Activated CD4-positive, alpha-beta T cell treated with anti-CD3 and anti-CD28 coated beads for 4 hours (primary cell): ENCODE measurements around the gene ZMYM4.
A peak's percentile ranks its signal among the peaks of the same experiment; 100 is the strongest.

Experiments
- DNase-seq, 2 donors: peaks; one replicate each; pipeline ENCODE4 v3.0.0-alpha.2; 2020

Gene ZMYM4

DNA sequence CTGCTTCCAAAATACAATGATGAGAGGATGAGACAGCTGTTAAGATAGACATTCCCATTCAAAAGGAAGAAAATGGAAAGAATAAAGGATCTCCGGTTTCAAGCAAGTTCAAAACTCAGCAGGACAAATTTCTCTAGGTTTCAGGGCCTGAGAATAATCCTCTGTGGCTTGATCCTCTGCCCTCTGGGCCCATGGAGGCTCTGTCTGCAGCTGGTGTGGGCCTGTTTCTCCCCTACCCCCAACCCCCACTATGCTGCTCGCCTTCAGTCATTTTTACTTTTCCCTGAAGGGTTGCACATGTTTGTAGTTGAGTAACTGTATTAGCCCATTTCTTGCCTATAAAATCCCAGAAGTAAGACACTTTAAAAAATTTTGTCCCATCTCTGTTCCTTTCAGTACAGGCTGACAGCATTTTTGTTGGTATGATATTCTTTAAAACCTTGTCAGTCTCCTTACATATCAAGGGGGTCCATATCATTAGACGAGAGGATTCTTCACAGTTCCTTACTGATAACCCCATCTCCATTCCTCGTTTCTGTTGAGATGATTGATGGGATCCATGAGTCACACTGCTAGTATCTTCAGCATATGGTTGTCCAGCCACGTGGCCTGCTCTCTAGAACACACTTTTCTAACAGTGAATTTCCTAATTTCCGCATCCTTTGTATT, 10.5 kb downstream of the ZMYM4 start:
- no peak for DNase-seq

DNA sequence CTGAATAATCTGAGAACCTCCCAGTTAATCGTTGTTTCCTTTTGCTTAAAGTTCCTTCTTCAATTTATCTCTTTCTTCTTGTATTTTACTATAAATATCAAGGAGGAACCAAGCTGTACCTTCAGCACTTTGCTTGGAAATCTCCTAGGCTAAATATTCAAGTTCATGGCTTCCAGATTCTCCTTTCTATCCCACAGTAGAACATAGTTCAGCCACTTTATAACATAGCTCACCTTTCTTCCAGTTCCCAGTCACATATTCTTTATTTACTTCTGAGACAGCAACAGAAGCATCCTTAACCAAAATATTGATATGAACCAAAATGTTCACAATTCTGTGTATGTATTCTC, 11.0 kb downstream of the ZMYM4 start:
- DNase-seq = no peak

DNA sequence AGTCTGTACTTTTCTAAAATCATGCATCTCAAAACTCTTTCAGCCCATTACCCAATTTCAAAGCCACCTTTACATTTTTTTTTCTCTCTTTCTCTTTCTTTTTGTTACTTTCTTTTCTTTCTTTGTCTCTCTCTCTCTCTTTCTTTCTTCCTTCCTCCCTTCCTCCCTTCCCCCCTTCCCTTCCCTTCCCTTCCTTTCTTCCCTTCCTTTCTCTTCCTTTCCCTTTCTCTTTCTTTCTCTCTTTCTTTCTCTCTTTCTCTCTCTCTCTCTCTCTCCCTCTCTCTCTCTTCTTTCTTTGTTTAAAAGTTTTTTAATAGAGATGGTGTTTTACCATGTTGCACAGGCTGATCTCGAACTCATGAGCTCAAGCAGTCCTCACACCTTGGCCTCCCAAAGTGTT, 11.5 kb downstream of the ZMYM4 start:
- DNase-seq = no peak

DNA sequence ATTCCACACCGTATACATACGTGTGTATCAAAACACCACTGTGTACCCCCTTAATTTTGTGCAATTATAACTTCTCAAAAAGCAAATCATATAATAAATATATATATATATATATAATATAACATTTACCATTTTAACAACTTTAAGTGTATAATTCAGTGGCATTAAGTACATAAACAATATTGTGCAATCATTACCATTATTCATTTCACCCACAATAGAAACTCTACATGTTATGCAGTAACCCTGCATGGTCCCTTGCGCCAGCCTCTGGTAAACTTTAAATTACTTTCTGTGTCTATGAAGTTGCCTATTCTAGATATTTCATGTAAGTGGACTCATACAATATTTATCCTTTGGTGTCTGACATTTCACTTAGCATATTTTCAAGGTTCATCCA, 13.1 kb downstream of the ZMYM4 start:
- no peak for DNase-seq

DNA sequence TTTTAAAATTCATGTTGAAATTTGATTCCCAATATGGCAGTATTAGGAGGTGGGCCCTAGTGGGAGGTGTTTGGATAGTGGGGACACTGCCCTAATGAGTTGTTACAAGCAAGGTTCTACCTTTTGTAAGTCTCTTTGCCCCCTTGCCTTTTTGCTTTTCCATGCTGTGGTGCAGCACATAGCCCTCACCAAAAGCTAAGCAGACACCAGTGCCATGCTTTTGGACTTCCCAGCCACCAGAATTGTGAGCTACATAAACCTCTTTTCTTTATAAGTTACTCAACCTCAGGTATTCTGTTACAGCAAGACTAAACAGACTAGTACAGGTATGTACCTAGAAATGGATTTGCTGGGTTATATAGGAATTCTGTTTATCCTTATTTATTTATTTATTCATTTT, 13.7 kb downstream of the ZMYM4 start:
- DNase-seq = no peak

DNA sequence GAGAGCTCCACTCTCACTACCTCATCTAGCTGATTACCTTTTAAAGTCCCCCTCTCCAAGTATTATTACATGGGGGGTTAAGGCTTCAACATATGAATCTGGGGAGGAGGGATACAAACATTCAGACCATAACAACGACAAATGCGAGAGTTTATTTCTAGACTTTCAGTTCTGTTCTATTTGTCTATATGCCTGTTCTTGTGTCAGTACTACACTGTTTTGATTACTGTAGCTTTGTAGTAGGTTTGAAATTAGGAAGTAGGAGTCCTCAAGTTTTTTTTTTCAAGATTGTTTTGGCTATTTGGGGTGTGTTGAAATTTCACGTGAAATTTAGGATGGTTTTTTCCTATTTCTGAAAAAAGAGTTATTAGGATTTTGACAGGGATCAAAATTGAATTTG, 16.3 kb downstream of the ZMYM4 start:
- DNase-seq = no peak

DNA sequence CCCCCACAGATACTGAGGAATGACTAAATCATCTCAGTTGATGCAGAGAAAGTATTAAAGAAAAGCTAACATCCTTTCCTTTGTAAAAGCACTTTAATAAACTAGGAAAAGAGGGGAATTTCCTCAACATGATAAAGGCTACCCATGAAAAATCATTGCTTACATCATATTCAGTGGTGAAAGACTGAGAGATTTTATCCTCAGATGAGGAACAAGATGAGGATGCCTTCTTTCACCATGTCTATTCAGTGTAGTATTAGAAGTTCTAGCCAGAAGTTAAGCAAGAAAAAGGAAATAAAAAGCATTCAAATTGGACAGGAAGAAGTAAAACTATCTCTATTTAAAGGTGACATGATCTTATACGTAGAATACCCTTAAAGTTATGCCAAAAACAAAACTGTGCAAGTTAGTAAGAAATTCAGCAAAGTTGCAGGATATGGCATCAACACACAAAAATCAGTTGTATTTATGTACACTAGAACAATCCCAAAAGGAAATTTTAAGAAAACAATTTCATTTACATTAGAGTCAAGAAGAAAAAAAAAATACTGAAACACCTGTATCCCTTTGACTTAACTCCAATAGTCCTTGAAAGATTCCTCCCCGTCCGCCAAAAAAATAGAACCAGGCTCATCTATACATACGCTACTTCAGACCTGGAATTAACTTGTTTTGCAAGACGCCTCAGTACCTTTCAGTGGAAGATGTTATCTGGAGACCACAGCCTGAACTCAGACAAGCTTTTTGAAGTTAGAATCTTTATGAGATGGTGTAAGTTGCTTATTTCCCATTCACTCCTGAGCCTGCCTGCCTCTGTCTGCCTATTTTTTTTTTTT, 17.5 kb downstream of the ZMYM4 start:
- no peak for DNase-seq

DNA sequence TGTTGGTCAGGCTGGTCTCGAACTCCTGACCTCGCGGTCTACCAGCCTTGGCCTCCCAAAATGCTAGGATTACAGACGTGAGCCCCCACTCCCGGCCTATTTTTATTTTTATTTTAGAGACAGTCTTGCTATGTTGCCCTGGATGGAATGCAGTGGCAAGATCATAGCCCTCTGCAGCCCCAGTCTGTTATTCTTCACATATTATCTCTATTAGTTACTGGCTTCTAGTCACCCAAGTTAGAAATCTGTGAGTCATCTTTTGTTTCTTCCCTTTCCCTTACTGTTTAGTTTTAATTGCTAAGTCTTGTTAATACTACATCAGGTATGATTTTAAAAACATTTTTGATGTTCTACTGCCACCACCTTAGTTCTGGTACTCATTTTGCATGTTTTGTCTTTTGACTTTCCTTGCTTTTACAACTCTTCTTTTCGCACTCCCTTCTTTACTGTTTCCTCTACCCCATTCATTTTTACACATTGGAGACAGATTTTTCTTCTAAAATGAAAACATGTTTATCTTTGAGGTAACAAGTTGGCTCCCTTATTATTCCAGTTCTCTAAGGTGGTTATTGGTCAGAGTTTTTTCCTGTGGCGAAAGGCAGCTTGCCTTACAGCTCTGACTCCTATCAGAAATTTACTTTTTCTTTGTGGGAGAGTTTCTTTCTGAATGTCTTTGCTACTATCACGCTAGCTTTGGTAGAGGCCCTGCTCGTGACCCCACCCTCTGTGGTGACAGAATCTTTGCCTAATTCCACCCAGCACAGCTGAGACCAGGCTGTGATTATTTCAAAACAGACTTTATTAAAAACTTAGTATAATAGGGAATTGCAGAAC, 19.5 kb downstream of the ZMYM4 start:
- no peak for DNase-seq

DNA sequence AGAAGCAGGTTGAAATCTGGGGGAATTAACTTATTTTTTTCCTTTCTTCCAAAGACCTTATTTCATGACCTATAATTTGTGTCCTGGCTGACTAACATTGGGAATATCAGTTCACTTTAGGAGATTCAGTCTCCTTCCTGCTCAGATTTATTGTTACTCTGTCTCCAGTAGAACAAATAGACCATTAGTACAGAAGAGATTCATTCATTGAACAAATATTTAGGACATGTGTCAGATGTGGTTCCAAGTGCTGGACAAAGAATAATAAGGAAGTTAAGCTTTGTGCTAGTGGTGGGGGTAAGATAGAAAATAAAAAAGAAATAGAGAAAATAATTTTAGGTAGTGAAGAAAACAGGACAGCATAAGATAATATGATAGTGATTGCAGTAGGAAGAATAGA, 20.3 kb downstream of the ZMYM4 start:
- DNase-seq = no peak

DNA sequence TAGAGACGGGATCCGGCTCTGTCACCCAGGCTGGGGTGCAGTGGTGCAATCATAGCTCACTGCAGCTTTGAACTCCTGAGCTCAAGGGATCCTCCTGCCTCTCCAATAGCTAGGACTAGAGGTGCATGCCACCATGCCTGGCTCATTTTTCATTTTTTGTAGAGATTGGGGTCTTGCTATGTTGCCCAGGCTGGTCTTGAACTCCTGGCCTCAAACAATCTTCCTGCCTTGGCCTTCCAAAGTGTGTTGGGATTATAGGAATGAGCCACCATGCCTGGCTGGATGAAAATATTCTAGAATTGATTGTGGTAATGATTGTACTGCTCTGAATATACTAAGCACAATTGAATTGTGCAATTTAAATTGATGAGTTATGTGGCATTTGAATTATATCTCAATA, 21.9 kb downstream of the ZMYM4 start:
- no peak for DNase-seq

DNA sequence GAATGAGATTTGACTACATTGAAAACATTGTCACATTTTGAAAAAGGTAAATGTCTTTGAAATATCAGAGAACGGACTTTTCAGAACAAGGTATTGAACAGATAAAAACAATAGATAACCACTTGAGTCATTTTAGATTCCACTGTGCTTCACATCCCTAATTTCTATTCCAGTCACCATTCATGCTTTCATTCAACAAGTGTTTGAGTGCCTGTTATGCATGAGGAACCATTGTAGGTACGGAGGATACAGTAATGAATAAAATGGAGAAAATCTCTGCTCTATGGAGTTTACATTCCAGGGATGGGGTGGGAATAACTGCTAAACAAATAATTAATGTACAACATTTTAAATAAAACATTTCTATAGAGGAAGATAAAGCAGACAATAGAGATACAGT, 26.3 kb downstream of the ZMYM4 start:
- DNase-seq = no peak

DNA sequence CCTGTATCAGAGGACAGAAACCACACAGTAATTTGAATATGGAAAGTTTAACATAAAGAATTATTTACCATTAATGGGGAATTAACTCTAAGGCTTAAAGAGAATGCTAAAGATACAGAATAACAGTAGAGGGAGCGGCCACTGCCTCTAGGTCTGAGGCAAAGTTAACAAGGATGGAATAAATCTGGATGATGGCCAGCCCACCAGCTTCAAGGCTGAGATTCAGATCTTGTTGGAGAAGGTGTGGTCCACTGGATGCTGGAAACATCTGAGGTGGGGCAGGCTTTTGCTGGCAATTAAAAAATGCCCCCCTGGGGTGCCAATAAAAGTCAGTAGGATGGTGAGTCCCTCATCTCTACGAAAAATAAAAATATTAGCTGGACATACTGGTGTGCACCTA, 29.4 kb downstream of the ZMYM4 start:
- DNase-seq = no peak

DNA sequence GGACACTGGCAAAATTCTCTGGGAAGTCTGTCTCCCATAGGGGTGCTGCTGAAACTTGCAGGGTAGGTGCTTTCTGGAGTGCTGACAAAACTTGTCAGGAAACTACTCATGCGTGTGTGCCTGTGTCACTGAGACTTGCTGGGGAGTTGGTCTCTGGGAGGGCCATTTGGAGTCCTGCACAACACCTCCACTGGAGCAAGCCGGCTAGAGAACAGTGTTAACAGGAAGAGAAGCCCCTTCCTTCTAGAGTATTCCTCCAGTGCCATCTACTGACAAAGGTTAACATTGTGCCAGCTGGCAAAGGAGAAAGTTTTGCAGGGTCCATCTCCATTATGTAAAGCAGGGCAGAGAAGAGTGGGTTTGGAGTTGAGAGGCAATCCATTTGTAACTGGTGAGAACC, 30.0 kb downstream of the ZMYM4 start:
- peak; percentile 15 to 30 for DNase-seq

DNA sequence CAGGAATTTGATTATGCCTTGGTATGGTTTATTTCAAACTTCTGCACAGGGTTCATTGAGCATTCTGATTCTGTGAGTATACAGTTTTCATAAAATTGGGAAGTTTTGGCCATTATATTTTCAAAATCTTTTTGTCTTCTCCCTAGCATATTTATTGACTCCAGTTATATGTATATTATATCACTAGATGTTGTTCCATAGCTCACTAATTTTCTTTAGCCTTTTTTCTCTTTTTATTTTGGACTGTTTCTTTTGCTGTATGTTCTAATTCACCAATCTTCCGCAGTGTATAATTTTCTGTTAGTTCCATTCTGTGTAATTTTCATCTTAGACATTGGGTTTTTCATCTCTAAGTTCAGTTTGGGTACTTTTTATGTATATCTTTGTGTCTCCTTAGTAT, 31.9 kb downstream of the ZMYM4 start:
- no peak for DNase-seq

DNA sequence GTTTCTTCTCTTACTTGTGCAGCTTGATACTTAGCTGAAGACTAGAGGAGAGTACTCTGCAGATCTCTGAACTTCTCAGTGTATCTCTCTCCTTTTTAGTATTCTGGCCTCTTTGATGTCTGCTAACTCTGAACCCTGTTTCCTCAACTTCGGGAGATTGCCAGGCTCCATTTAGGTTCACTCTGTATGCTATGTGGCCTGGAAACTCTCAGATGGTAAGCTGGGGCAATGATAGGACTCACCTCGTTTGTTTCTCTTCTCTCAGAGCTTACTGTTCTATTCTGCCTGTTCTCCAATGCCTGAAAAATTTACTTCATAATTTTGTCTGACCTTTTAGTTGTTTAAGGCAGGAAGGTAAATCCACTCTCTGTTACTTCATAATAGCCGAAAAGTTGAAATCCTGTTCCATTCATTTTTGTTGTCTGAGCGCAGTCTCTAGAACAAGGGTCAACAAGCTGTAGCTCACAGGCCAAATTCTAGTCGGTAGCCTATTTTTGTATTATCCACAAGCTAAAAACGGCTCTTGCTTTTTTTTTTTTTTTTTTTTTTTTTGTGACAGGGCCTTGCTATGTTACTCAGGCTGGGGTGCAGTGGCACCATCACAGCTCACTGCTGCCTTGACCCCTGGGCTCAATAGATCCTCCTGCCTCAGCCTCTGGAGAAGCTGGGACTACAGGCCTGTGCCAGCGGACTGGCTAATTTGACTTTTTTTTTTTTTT, 33.3 kb downstream of the ZMYM4 start:
- no peak for DNase-seq

DNA sequence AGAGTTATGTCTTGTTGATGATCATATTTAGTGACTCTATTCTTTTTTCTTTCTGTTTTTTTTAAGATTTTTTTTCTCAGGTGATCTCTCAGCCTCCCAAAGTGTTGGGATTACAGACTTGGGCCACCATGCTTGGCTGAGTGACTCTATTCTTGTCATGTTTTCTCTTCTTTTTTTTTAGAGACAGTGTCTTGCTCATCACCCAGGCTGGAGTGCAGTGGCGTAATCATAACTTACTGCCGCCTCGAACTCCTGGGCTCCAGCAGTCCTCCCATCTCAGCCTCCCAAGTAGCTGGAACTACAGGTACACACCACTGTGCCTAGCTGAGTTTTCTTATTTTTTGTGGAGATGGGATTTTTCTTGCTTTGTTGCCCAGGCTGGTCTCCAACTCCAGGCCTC, 36.9 kb downstream of the ZMYM4 start:
- DNase-seq = no peak

DNA sequence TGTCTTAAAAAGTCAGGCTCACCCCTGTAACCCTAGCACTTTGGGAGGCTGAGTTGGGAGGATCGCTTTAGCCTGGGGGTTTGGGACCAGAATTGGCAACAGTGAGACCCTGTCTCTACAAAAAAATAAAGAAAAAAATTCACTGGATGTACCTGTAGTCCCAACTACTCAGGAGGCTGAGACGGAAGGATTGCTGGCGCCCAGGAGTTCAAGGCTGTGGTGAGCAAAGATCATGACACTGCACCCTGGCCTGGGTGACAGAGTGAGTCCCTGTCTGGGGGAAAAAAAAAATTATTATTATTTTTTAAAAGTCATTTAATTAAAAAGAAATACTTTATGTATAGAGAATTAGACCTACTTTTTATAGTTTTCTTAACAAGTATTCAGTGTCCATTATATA, 47.1 kb downstream of the ZMYM4 start:
- DNase-seq = no peak

DNA sequence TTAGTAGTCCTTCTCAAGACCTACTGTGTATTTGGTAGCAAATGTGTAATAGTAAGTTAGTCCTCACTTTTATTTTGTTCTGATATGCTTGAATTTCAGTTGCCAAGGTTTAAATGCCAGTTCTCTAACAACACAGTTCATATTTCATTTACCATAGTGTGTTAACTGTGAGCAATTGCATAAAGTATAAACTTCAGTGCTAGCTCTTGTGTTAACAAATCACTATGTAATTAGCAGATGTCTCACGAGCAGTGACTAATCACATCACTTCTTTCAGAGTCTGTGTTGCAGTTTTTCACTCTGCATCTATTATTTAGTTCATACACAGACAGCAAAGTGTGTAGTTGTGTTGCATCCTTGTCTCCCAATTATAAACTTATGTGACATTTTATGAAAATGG, 47.8 kb downstream of the ZMYM4 start:
- DNase-seq = no peak

DNA sequence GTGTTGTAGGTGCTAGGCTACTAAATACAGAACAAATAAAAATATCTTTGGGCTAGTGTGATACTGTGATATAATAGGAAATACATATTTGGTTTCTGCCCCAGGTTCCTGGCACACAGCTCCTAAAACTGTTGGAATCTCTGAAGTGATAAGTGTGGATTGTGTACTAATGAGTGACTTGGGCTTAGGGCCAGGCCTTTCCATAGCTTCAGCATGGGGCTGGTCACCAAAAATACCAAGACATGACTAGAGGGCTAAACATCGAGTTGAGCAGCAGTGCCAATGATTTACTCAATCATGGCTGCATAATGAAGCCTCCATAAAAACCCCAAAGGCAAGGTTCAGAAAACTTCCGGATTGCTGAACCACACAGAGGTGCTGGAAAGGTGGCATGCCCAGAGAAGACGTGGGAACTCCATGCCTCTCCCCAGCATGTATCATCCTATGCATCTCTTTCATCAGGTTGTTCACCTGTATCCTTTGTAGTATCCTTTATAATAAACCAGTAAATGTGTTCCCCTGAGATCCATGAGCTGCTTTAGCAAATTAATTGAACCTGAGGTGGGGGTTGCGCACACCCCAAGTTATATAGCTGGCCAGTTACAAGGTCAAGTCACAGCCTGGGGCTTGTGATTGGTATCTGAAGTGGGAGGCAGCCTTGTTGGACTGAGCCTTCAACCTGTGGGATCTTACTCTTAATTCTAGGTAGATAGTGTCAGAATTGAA, 51.6 kb downstream of the ZMYM4 start:
- DNase-seq = no peak

DNA sequence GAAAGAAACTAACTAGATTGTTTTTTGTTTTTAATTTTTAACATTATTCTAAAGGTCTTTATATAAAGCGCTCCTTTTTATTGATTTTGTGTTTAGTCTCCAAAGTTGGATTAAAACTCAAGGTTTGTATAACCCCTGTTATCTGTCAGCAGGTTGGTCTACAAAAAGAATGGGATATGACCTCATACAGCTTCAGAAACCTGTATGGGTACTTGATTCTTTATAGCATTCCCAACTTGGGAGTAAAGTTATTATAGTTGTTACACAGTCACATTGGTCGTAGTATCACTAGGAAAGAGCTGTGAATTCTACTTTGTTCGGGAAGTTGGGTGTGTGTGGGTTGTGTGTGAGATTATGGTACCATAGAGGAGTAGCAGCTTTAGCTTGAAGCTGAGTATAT, 52.4 kb downstream of the ZMYM4 start:
- DNase-seq = no peak

DNA sequence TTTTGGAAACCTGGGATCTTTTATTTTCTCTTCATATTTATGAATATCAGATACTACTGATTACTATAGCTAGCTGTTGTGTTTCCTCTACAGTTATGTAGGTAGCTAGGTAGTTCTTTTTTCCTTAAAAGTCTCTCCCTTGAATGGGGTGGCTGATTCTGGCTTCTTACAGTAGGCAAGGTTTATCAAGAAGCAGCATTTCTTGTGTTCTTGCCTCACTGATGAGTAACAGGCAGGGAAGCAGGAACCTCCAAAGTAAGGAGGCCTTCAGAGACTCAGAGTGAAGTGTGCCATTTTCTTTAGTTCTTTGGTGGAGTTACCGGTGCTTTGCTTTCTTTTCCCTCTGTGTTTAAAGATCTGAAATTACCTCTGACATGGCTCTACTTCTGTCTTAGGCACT, 56.0 kb downstream of the ZMYM4 start:
- DNase-seq = no peak

DNA sequence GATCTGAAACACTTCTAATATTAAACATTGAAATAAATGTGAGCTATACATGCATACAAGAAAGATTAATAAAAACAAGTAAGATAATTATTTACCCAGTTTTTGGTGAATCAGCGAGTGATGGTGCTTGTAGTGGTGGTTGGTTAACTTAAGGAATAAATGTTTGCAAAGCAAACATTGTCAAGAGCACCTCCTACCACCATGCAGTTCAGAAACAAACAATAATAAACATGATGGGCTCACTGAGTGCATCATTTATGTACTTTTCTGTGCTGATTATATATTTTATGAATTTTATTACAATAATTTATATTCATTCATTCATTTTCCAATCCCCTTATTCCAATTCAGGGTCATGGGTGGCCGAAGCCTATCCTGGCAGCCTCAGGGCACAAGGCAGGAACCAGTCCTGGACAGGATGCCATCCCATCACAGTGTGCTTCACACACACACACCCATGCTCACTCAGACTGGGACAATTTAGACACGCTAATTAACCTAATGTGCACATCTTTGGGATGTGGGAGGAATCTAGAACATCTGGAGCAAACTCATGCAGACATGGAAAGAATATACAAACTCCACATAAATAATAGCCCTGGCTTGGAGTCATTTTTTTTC, 57.8 kb downstream of the ZMYM4 start:
- no peak for DNase-seq
